Transverse colon (tissue), 4 donors: Measurements from ENCODE around the gene NAMPT.

Source experiments
- CTCF ChIP-seq, 5 experiments: fragments of 200-600 bp in 3 of 5; fragments of 450-650 bp in 2 of 5; sonication (generic) in 3 of 5; IDR thresholded peaks; 1 replicate in 2 of 5; 2 replicates in 3 of 5; pipeline ENCODE4 v1.5.1; 2016 to 2017; ENCODE audit warnings: antibody characterized with exemption in 5 of 5, inconsistent platforms in 3 of 5, mild to moderate bottlenecking in 2 of 5, moderate library complexity in 1 of 5
- EP300 ChIP-seq: sonication (generic); formaldehyde crosslinking; IDR thresholded peaks from one replicate; pipeline ENCODE4 v1.6.1; 2017; ENCODE audit warnings: antibody characterized with exemption, low read depth
- POLR2AphosphoS5 ChIP-seq, 3 donors: sonication (generic); formaldehyde crosslinking; IDR thresholded peaks; one replicate each; pipeline ENCODE4 v1.6.1; 2016; ENCODE audit warnings: antibody characterized with exemption in 3 of 3

- TF ChIP-seq CTCF (IDR thresholded peaks at IDR 0.05) (no peak), EP300 (no peak), POLR2AphosphoS5 (IDR thresholded peaks at IDR 0.05) (no peak)
Measured at GRCh38 chr7:106312906-106313305, 28.1 kb upstream of the NAMPT start.
